ENCODE data around the gene EIF3F. TPM values are rescaled to one million over a fixed set of nuclear protein-coding genes. Genes with fewer than 3 reads are reported as not detected.

EIF3F gene
- total RNA-seq, 1 donor from 2014 or later, result 367 TPM

- H3K27ac Mint-ChIP-seq, result no peak overlapping the region
- no peaks in the 10 kb centered on the region for H3K9me3 Mint-ChIP-seq
- ATAC-seq (ENCODE audit: low read depth) (peak; percentile 35), DNase-seq (peak; percentile 34)
- intact Hi-C loops (cut with micrococcal nuclease), result no loop called here
- ChIA-PET POLR2A (interaction anchor here (1.6 kb wide), 1 partner anchor 32 kb away, joined by 4 read pairs; the partner anchor contains the start of gene EIF3F), CTCF (no interaction called here)
- H3K27me3 Mint-ChIP-seq, result peaks cover 46% of the 10 kb centered on the region
- H3K4me3 Mint-ChIP-seq, result peak overlapping the region; percentile 66
- TF ChIP-seq, protein P1, sequence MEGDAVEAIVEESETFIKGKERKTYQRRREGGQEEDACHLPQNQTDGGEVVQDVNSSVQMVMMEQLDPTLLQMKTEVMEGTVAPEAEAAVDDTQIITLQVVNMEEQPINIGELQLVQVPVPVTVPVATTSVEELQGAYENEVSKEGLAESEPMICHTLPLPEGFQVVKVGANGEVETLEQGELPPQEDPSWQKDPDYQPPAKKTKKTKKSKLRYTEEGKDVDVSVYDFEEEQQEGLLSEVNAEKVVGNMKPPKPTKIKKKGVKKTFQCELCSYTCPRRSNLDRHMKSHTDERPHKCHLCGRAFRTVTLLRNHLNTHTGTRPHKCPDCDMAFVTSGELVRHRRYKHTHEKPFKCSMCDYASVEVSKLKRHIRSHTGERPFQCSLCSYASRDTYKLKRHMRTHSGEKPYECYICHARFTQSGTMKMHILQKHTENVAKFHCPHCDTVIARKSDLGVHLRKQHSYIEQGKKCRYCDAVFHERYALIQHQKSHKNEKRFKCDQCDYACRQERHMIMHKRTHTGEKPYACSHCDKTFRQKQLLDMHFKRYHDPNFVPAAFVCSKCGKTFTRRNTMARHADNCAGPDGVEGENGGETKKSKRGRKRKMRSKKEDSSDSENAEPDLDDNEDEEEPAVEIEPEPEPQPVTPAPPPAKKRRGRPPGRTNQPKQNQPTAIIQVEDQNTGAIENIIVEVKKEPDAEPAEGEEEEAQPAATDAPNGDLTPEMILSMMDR (IDR thresholded peaks at IDR 0.05), result no peak
- H3K4me1 Mint-ChIP-seq, result peaks cover 12% of the 10 kb centered on the region
- no peaks in the 10 kb centered on the region for H3K36me3 Mint-ChIP-seq (ENCODE audit: low read depth)
These were observed 32.4 kb downstream of the EIF3F start for GRCh38 chr11:8019314-8020243.

GRCh38 chr11:8020244-8020597 lies 33.1 kb downstream of the EIF3F start:
- no peak for DNase-seq
- Mint-ChIP-seq H3K27me3 (peaks cover 42% of the 10 kb centered on the region), H3K27ac (no peak overlapping the region), H3K4me1 (peaks cover 12% of the 10 kb centered on the region), H3K36me3 (ENCODE audit: low read depth) (no peaks in the 10 kb centered on the region), H3K9me3 (no peaks in the 10 kb centered on the region), H3K4me3 (peak overlapping the region; percentile 66)
- TF ChIP-seq, protein P1 (IDR thresholded peaks at IDR 0.05), result no peak
- intact Hi-C loops (cut with micrococcal nuclease), result no loop called here
- ATAC-seq (ENCODE audit: low read depth), result no peak
- ChIA-PET POLR2A (interaction anchor here (1.6 kb wide), 1 partner anchor 33 kb away, joined by 4 read pairs; the partner anchor contains the start of gene EIF3F), CTCF (interaction anchor here (0.9 kb wide), 1 partner anchor 14 kb away, joined by 3 read pairs; no protein-coding TSS in a partner anchor)

DNA sequence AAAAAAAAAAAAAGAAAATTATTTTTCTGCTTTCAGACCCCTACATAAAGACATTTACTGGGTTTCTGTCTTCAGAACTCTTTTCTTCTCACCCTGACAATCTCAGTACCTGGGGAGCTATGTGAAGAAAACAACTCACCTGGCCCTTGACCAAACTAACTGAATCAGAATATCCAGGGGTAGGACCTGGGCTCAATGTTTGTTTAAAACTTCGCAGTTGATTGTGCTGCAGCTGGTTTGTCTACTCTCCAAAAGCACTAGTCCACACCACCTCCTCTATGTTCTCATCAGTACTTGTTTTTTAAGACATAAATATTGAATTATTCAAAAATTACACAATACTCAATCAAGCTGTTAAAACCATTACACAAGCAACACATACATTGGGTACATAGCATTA lies 34.8 kb downstream of the EIF3F start:
- no peak for DNase-seq
- Mint-ChIP-seq H3K27ac (no peak overlapping the region), H3K4me3 (no peak overlapping the region), H3K9me3 (no peaks in the 10 kb centered on the region), H3K27me3 (peaks cover 33% of the 10 kb centered on the region), H3K36me3 (ENCODE audit: low read depth) (no peaks in the 10 kb centered on the region), H3K4me1 (peaks cover 12% of the 10 kb centered on the region)
- CTCF ChIA-PET, result interaction anchor here (1.7 kb wide), 1 partner anchor 11 kb away, joined by 7 read pairs; no protein-coding TSS in a partner anchor
- TF ChIP-seq, protein P1 (IDR thresholded peaks at IDR 0.05), result no peak
- ATAC-seq (ENCODE audit: low read depth), result no peak
- intact Hi-C loops (cut with micrococcal nuclease), result no loop called here
- POLR2A ChIA-PET, result no interaction called here

DNA sequence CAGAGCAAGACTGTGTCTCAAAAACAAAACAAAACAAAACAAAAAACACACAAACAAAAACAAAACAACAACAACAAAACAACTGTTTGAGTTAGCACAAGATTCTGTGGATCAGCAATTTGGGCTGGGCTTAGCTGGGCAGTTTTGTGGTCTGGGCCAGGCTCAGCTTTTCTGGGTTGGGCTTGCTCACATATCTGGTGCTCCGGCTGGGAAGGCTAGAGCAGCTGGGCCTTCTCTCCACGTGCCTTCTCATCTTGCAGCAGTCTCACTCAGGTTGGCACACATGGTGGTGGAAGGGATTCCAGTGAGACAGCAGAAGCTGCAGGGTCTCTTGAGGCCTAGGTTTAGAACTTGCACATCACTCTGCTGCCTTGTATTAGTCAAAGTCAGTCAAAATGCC lies 35.7 kb downstream of the EIF3F start:
- Mint-ChIP-seq H3K9me3 (no peaks in the 10 kb centered on the region), H3K27me3 (peaks cover 27% of the 10 kb centered on the region), H3K4me1 (peaks cover 12% of the 10 kb centered on the region), H3K36me3 (ENCODE audit: low read depth) (no peaks in the 10 kb centered on the region), H3K27ac (no peak overlapping the region), H3K4me3 (no peak overlapping the region)
- no peak for ATAC-seq (ENCODE audit: low read depth)
- ChIA-PET CTCF (interaction anchor here (0.6 to 1.7 kb wide), 2 partner anchors 10 to 12 kb away, joined by 3 to 7 read pairs; no protein-coding TSS in a partner anchor), POLR2A (no interaction called here)
- intact Hi-C loops (cut with micrococcal nuclease), result no loop called here
- TF ChIP-seq, protein P1 (IDR thresholded peaks at IDR 0.05), result no peak
- DNase-seq, result no peak

- no peak for DNase-seq
- no peaks in the 10 kb centered on the region for H3K9me3 Mint-ChIP-seq
- ChIA-PET CTCF (interaction anchor here (1.7 kb wide), 1 partner anchor 9 kb away, joined by 7 read pairs; no protein-coding TSS in a partner anchor), POLR2A (no interaction called here)
- intact Hi-C loops (cut with micrococcal nuclease), result no loop called here
- TF ChIP-seq, protein P1 (IDR thresholded peaks at IDR 0.05), result no peak
- no peak overlapping the region for H3K27ac Mint-ChIP-seq
- H3K4me1 Mint-ChIP-seq, result peaks cover 7% of the 10 kb centered on the region
- H3K4me3 Mint-ChIP-seq, result no peak overlapping the region
- H3K27me3 Mint-ChIP-seq, result peaks cover 26% of the 10 kb centered on the region
- H3K36me3 Mint-ChIP-seq (ENCODE audit: low read depth), result no peaks in the 10 kb centered on the region
- ATAC-seq (ENCODE audit: low read depth), result no peak
These were observed 36.9 kb downstream of the EIF3F start for GRCh38 chr11:8023831-8024555.

Measured in activated B cell treated with CpG ODN at 0.5 μM for 24 hours (primary cell).